ENCODE measurements around the gene MYCBP2. TPM values are rescaled to one million over a fixed set of nuclear protein-coding genes. Genes with fewer than 3 reads are reported as not detected.

The MYCBP2 gene
- total RNA-seq, 4 donors from 2014 or later, result 115 to 165 (median 131) TPM

DNA sequence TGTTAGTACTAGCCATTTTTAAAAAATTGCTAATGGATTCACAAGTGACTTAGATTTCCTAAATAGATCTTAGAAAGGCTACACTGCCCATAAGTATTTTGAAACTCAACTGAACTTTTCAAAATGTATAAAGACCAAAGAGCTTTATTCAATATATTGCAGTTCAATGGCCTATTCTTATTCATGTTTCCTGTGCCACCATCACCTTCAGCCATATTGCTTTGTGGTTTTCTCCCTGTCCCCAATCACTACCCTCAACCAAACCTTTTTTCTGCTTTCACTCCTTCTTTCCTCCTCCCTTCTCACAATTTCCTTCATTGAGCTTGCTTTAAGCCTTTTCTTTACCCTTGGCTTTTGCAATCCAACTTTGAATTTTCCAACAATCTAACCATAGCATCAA lies 100.9 kb downstream of the MYCBP2 start:
- no peaks in the 10 kb centered on the region for H3K27me3 ChIP-seq
- peaks cover 0 to 4% of the 10 kb centered on the region in 2 donors for H3K36me3 ChIP-seq
- no peaks in the 10 kb centered on the region for H3K4me1 ChIP-seq
- H3K4me3 ChIP-seq (replicated peaks in 1 of 3), result no peak overlapping the region
- intact Hi-C loops (cut with DNase I), result no loop called here
- TF ChIP-seq POLR2A (IDR thresholded peaks at IDR 0.05), result no peak
- TF ChIP-seq, protein P1, sequence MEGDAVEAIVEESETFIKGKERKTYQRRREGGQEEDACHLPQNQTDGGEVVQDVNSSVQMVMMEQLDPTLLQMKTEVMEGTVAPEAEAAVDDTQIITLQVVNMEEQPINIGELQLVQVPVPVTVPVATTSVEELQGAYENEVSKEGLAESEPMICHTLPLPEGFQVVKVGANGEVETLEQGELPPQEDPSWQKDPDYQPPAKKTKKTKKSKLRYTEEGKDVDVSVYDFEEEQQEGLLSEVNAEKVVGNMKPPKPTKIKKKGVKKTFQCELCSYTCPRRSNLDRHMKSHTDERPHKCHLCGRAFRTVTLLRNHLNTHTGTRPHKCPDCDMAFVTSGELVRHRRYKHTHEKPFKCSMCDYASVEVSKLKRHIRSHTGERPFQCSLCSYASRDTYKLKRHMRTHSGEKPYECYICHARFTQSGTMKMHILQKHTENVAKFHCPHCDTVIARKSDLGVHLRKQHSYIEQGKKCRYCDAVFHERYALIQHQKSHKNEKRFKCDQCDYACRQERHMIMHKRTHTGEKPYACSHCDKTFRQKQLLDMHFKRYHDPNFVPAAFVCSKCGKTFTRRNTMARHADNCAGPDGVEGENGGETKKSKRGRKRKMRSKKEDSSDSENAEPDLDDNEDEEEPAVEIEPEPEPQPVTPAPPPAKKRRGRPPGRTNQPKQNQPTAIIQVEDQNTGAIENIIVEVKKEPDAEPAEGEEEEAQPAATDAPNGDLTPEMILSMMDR (IDR thresholded peaks at IDR 0.05), result no peak
- no peak overlapping the region for H3K27ac ChIP-seq
- H3K9me3 ChIP-seq, result no peaks in the 10 kb centered on the region
- no peak for DNase-seq

DNA sequence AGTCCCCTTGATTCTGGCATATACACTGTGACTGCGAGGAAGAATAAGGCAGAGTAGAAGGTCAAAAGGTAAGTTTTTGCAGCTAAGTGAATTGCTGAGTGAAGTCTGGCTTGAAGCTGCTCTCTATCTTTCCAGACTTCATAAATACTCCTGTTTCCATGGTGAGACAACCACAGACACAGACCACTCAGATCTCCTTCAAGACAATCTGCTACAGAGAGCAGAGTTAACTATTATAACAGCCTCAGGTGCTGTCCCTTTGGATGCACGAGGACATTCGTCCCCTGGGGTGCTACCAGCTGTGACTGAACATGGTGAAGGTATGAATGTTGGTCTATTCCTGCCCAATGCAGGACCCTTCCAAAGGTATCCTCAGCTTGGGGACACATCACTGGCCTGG lies 104.0 kb downstream of the MYCBP2 start:
- H3K4me1 ChIP-seq, result no peaks in the 10 kb centered on the region
- H3K27me3 ChIP-seq, result no peaks in the 10 kb centered on the region
- no peak overlapping the region for H3K27ac ChIP-seq
- WGBS, 2 donors, result 73 to 83% methylated on average over 3 of the region's 3 CpGs
- H3K36me3 ChIP-seq, result peaks cover 0 to 4% of the 10 kb centered on the region in 2 donors
- H3K4me3 ChIP-seq (replicated peaks in 1 of 3), result no peak overlapping the region
- intact Hi-C loops (cut with DNase I), result no loop called here
- no peak for DNase-seq
- TF ChIP-seq POLR2A (IDR thresholded peaks at IDR 0.05), result no peak
- TF ChIP-seq, protein P1 (IDR thresholded peaks at IDR 0.05), result no peak
- no peaks in the 10 kb centered on the region for H3K9me3 ChIP-seq

DNA sequence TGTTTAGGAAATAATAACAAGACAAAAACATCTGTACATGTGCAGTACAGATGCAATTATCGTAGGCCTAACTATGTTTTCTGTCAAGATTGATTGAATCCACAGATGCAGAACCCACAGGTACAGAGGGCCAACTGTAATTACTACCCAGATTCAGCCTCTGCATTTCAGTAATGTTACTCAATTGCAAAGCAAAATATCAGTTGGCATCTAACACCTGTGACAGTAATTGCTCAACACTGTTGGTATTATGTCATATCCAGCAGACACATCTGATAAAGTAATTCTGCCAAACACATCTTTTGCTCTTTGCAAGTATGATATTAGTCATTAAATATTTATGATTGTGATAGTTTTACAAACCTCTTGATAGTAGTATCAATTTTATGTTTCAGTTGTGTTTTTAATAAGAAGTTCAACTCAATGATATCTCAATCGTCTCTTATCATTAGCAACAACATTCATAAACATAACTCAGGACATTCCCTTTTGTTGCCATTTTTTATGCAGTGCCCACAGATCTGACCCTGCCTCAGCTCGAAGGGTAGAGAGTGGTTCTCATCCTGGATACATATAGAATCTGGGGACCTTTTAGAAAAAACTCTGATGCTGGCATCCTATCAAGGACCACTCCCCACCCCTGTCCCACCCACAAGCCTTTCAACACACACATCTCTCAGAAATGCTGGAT lies 104.7 kb downstream of the MYCBP2 start:
- Histone ChIP-seq H3K27me3 (no peaks in the 10 kb centered on the region), H3K4me1 (no peaks in the 10 kb centered on the region), H3K9me3 (no peaks in the 10 kb centered on the region), H3K36me3 (peaks cover 0 to 4% of the 10 kb centered on the region in 2 donors), H3K4me3 (replicated peaks in 1 of 3) (no peak overlapping the region), H3K27ac (no peak overlapping the region)
- TF ChIP-seq POLR2A (IDR thresholded peaks at IDR 0.05), result no peak
- TF ChIP-seq, protein P1 (IDR thresholded peaks at IDR 0.05), result no peak
- WGBS, 2 donors, result 90 to 94% methylated on average over 3 of the region's 3 CpGs
- intact Hi-C loops (cut with DNase I), result no loop called here
- DNase-seq, result no peak

DNA sequence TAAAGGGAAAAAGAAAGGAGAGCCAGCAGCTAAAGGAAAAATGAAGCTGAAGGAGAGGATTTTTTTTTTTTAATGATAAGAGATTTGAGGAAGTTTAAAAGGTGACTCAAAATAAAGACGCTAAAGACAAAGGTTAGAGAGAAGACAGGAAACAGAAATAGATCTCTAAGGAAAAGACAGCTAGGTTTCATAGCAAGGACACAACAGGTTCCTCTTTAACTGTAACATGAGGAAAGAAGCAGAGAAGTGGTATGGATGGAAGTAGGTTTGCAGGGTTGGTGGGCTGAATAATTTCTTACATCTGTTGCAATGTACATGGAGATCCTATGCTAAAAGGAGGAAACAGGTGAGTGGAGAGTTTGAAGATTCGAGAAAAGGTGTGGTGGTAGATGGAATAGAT lies 107.5 kb downstream of the MYCBP2 start:
- intact Hi-C loops (cut with DNase I), result no loop called here
- Histone ChIP-seq H3K27me3 (no peaks in the 10 kb centered on the region), H3K4me3 (replicated peaks in 1 of 3) (no peak overlapping the region), H3K4me1 (no peaks in the 10 kb centered on the region), H3K36me3 (peaks cover 0 to 11% of the 10 kb centered on the region in 2 donors), H3K9me3 (no peaks in the 10 kb centered on the region), H3K27ac (no peak overlapping the region)
- WGBS, 2 donors, result 83 to 84% methylated on average over 2 of the region's 2 CpGs
- DNase-seq, result no peak
- TF ChIP-seq, protein P1 (IDR thresholded peaks at IDR 0.05), result no peak
- TF ChIP-seq POLR2A (IDR thresholded peaks at IDR 0.05), result no peak

DNA sequence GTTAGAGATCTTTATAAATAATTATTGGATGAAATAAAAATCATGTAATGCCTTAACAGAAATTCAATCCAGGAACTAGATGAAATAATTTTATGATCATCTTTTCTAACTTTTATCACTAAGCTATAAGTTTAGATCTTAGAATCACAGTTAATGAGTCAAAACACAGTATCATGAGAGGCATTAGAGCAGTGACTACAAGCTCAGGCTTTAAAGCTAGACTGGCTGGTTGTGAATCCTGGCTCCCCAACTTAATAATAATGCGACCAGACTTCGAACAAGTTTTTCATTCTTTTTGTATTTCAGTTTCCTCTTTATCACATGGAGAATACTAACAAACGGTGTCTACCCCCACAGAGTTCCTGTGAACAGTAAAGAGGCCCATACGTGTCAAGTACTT lies 108.6 kb downstream of the MYCBP2 start:
- DNase-seq, result no peak
- intact Hi-C loops (cut with DNase I), result no loop called here
- 60 to 67% methylated on average over 4 of the region's 4 CpGs for WGBS, 2 donors

More for the DNA sequence above, 108.6 kb downstream of the MYCBP2 start:
- H3K27ac ChIP-seq, result no peak overlapping the region
- no peaks in the 10 kb centered on the region for H3K9me3 ChIP-seq
- no peak overlapping the region for H3K4me3 ChIP-seq (replicated peaks in 1 of 3)
- H3K27me3 ChIP-seq, result no peaks in the 10 kb centered on the region
- no peaks in the 10 kb centered on the region for H3K4me1 ChIP-seq
- peaks cover 0 to 15% of the 10 kb centered on the region in 2 donors for H3K36me3 ChIP-seq
- no peak for TF ChIP-seq POLR2A (IDR thresholded peaks at IDR 0.05)
- TF ChIP-seq, protein P1 (IDR thresholded peaks at IDR 0.05), result no peak
